Loucy (cell line): Measurements from ENCODE around the gene ARFGEF3.

Experiments
- EZH2phosphoT487 ChIP-seq: fragments of 200-600 bp; IDR thresholded peaks from 2 replicates; pipeline ENCODE4 v1.6.1; 2018; ENCODE audit warnings: antibody characterized with exemption, mild to moderate bottlenecking, moderate library complexity, borderline replicate concordance
- TF ChIP-seq, protein P1 (sequence below): fragments of 200-600 bp; sonication (generic); conservative IDR thresholded peaks from 2 replicates; pipeline ENCODE4 v1.5.1; 2014; ENCODE audit warnings: mild to moderate bottlenecking, antibody characterized with exemption, low read length

DNA sequence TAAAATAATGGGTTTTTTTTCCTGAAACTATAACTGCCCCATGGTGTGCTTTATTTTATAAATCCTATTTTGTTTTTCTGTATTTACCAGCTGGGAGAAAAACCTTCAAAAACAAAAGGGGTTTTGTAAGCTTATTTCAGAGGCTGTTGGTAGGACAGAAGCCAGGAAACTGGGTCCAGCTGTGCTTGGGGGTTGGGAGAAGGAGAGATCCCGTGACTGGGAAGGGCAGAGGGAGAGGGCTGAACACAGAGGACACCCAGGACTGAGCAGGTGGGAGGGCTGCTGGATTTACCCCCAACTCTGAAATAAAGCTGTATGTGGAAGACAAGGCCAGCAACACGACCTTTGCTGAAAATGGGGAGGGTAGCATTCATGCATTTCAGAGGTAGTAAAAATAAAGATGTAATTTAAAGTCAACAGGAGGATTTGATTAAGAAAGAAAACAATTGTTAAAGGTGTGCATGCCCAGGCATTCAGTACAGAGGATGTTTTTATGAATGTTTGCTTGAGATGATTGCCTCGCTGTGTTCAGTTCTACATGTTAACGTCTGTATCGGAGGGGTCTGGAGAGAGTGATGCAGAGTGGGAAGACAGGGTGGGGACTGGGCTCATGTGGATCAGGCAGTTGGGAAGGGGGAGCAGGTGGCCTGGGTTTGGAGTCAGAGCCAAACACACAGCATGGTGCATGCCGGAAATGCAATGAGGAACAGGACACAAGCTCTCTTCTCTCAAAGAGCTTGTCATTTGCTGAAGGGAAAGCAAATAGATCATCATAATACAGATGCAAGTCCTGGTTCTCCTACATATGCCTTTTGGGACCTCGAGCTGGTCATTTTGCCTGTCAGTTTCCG lies 21.4 kb downstream of the ARFGEF3 start:
- TF ChIP-seq, protein P1, sequence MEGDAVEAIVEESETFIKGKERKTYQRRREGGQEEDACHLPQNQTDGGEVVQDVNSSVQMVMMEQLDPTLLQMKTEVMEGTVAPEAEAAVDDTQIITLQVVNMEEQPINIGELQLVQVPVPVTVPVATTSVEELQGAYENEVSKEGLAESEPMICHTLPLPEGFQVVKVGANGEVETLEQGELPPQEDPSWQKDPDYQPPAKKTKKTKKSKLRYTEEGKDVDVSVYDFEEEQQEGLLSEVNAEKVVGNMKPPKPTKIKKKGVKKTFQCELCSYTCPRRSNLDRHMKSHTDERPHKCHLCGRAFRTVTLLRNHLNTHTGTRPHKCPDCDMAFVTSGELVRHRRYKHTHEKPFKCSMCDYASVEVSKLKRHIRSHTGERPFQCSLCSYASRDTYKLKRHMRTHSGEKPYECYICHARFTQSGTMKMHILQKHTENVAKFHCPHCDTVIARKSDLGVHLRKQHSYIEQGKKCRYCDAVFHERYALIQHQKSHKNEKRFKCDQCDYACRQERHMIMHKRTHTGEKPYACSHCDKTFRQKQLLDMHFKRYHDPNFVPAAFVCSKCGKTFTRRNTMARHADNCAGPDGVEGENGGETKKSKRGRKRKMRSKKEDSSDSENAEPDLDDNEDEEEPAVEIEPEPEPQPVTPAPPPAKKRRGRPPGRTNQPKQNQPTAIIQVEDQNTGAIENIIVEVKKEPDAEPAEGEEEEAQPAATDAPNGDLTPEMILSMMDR = no peak
- no peak for TF ChIP-seq EZH2phosphoT487
